Ammon's horn (tissue), 1 donor: ENCODE data around the gene ZNF423.

Source experiments
- DNase-seq: peaks from one replicate; pipeline ENCODE4 v3.0.0-alpha.2; 2016; ENCODE audit warnings: low spot score

The ZNF423 gene

DNA sequence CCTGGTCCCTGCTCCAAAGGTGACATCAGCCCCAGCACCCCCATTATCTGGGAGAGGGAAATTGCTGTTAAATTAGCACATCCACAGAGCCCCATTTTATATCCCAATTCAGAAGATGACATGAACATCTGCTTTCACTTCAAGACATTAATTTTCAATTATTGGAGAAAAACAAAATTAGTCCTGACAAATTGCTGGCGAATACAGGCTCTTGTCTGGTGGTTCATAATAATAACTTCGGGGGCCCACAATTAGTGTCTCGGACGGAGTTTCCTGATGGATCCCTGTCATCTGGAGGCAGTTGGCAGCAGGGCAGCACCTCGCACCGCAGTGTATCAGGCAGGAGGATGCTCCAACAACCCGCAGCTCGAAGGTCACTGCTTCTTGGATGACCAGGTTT lies 7.4 kb downstream of the ZNF423 start:
- no peak for DNase-seq

DNA sequence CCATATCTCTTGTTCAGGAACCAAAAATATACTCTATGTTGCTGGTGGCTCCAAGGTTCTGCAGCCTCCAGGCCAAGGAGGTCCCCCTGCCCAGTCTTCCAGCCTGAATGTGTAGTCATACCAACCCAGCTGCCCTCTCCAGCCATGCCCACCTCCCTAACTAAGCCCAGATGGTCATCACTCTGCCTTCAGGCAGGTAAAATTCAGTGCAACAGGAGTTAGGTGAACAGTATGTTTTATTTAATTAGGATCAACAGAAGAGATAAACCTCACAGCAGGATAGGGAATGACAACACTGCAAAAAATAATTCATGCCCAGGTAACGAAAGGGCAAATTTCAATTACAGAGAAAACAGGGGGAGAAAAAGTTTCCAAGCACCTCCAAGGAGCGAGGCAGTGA lies 9.1 kb downstream of the ZNF423 start:
- no peak for DNase-seq

DNA sequence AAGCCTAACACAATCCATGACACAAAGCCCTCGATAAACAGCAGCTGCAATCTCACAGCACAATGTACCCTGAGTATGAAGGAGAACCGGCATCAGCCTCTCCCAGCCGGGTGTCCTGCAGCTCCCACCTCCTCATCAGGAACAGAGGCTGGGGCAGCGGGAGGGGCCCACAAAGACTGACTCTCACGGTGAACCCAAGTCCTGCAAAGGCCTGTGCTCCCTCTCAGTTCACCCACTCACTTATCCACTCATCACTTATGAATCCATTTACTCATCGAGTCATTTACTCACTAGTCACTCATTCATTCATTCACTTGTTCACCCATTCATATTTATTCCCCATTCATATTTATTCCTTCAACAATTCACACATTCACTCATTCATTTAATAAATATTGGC lies 11.6 kb downstream of the ZNF423 start:
- no peak for DNase-seq

DNA sequence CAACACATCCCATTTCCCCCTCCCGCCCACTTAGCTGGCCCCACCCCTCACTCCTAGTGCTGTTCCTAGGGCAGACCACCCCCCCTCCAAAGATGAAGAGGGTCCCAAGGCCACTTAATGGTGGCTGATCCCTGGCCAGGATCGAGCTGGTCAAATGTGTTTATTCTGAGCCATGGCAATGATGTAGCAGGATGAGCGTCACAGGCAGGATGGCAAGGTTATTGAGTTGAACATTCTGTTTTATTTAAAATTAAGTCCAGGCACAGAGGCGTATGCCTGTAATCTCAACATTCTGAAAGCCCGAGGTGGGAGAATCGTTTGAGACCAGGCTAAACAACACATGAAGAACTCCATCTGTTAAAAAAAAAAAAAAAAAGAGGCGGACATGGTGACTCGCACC lies 12.2 kb downstream of the ZNF423 start:
- no peak for DNase-seq

DNA sequence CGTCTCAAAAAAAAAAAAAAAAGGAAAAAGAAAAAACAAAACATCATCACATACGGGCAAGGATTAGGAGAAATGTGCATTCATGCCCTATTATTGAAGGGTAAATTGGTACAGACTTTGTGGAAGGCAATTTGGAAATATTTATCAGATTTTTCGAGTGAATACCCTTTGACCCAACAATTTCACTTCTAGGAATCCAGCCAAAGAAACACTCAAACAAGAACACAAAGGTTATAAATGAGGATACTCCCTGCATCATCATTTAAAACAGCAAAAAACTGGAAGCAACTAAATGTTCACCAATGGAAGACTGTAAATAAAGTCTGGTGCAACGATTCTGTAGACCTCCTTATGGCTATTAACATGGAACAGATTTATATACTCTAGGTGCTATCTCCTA lies 12.9 kb downstream of the ZNF423 start:
- DNase-seq, result no peak

DNA sequence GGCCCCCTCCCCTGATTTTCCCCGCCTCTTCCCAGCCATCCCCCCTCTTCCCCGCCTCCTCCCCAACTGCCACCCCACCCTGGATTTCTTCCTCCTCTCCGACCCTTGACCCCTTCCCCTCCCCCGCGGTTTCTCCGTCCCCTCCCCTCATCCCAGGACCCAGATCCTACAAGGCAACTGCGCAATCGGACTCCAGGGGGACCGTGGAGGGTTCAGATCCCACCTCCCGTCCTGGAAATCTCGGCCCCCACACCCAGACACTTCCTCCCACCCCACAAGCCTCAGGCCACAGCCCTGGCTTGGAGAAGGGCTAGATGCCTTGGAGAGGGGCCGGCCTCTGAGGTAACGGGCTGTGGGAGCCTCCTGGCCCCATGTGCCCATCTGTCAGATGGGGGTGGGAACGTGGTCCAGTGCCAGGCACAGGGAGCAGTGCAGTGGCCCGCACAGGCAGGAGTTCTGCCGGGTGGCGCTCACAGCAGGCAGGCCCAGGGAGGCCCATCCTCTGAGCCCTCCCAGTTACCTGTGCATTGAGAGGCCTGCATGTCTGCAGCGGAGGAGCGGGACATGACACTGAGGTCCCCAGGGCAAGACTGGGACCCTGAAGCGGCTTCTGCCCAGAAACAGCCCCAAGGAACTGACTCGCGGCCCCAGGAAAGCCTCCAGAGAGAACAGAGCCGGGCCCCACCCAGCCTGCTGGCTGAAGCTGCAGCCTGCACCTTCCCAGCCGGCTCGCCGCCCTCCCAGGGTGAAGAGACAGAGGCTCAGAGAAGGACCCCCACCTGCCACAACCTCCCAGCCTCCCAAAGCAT lies 16.7 kb downstream of the ZNF423 start:
- DNase-seq, result no peak

DNA sequence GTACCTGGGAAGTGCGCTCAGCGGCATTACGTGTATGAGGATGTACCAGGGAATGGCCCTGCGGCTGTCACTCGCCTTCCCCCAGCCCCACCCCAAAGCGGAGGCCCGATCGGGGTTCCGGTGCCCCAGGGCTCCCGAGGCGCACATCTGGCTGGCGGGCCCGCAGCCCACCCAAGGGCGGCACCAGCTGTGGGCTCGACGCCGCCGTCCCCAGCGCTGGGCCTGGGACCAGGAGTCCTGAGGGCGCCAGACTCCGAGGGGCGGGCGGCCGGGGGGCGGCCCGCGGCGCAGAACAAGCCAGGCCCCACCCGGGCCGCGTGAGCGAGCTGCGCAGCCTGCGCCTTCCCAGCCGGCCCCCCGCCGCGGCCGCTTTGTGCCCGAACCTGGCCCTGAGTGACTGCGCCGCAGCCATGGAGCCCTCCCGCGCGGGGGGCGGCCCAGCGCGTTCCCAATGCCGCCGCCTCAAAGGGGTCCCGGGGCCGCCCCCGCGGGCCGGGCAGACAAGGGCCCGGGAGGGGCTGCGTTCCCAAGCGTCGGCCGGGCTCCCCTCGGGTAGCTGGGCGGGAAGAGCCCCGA lies 17.4 kb downstream of the ZNF423 start:
- no peak for DNase-seq

DNA sequence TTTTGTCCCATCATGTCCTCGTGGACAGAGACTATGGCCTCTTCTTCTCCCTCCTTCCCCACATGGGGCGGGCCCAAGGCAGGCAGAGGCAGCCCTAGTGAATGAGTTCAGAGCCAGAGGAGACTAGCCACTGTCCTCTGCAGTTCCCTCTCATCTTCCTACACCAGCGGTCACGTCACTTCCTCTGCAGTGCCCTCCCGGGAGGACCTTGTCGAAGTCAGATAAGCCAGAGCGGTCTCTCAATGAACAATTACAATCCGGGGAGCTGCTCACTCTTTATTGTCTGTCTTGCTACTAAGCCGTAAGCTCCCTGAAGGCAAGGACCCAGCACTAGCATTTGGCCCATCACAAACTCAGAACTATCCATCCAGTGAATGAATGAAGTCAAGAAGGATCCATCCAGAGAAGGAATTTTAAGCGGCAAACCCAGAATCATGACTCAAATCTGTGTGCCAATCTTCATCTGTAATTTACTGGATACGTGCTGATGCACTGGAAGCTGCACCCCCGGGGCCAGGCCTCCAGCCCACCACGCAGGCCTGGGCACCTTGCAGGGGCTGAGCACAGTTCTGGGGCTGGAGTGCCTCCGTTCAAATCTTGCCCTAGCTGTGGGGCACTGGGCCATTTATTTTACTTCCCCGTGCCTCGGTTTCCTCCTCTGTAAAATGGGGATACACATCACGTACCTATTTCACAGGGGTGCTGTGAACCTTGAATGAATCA lies 18.1 kb downstream of the ZNF423 start:
- no peak for DNase-seq

DNA sequence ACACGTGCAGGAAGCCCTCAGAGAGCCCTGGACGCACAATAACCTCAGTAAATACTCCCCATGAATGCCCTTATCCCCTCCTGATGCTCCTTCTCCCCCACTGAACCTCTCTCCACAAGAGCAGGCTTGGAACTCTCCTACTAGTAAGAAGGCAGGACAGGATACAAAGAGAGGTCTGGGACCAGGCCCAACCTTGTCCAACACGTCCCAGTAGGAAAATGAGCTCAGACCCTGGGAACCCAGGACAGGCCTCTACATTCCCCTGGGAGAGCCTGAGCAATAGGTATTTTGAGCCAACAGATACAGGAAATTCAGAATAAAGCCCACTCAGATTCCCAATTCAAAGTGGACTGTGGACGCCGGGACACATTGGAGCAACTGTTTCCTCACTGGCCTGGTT lies 19.2 kb downstream of the ZNF423 start:
- DNase-seq, result no peak

DNA sequence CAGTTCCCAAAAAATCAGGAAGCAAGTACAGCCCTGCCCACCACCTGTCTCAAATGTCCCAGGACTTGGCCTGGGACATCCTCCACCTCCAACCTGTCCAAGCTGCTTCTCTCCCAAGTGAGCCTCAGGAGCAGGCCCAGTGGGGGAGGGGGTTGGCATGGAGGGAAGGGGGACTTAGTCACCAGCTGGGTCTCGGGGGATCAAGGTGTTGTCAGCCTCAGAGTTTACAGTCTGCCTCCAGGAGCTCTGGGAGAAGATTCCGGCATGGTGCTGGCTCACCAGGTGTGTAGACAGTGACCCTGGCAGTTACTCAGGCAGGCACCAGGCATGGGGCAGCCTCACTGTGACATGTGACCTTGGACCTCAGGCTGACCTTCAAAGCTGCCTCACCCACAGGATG lies 19.7 kb downstream of the ZNF423 start:
- no peak for DNase-seq

DNA sequence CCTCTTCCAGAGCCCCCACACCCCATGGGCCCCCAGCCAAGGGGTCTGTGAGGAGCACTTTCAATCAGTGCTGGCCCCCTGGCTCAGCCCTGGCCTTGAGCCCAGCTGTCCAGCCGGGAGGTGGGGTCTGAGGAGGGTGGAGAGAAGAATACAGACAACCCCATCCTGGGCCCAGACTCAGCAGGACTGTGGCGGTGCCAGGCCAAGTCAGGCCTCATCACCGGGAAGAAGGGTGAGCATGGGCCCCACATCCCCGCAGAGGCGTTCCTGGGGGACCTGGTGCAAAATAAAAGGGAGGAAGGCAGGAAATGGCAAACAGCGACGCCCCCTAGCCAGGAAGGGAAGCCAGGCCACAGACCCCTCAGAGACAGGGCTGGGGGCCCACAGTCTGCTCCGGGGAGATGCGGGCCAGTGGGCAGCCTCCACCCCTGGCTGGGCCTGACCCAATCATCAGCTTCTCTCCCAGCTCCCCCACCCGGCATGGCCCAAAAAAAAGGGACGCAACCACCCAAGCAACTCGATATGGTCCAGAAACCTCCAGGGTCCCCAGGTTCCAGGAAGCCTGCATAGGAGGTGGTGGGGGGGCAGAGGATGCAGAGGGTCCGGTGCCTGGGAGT lies 20.6 kb downstream of the ZNF423 start:
- DNase-seq, result no peak

DNA sequence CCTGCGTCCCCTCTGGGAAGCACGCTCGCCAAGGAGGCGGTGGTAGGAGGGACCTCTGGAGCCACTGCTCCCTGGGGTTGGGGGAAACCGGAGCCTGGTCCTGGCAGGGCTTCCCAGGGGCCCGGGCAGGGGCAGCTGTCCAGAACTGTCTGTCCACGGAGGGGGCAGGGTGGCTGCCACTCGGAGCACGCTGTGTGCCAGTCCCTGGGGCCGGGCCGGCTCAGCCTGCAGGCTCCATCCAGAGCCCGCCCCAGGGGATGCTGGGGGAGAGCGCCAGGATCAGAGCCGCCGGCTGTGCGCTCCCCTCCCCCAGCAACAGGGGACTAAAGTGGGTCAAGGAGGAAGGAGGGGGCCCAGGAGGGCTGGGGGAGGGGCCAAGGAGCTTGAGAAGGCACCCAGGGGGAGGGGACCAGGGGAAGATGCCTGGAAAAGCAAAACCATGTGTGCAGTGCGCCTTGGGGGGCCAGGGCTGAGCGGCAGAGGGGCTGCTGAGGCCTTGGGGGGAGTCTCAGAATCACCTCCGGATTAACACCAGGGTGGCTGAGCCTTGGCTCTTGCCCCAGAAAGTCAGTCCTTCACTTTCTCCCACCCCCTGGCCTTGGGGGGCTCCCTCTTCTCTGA lies 21.3 kb downstream of the ZNF423 start:
- peak; percentile 66 for DNase-seq

DNA sequence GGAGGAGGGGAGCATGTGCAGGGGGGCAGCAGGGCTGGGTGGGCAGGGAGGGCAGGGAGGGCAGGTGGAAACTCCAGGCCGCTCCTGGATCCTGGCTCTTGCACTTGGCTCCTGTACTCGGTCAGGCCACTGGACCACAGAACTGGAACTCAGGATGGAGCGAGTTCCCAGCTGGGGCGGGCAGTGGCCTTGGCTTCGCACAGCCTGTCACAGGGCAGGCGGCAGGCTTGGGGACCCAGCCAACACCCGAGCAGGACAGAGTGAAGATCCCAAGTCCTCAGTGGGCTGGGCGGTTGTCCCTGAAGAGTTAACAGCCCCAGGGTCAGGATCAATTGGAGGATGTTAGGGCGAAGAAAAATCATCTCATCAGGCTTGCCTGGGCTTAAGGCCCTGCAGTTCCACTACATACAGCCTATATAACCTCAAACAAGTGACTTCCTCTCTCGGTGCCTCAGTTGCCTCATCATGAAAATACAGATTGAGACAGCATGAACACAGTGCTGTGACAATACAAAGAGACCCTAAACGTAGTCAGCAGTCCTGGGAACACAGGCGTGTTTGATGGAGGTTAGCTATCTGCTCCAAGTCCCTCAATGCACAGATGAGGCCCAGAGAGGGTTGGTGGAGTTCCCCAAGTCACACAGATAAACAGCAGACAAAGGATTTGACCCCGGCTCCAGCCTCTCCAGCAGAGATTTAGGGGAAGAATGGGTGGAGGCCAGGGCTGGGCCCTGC lies 21.9 kb downstream of the ZNF423 start:
- DNase-seq, result peak; percentile 55

DNA sequence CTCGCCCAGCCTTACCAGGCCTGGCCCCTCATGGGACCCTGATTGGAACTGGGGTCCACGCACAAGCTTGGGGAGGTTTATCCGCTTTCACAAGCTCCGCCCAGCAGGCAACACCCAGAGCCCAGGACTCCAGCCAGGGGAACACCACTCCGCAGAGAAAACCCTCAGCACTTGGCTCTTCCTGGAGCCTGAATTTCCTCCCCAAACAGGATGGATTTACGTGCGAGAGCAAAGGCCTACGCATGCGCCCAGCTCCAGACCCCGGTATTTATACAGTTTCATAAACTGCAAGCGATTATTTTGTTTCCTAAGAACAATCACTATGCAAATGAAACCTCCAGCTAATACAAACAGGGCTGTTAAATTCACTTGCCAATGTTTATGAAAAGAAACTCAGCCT lies 22.8 kb downstream of the ZNF423 start:
- no peak for DNase-seq

DNA sequence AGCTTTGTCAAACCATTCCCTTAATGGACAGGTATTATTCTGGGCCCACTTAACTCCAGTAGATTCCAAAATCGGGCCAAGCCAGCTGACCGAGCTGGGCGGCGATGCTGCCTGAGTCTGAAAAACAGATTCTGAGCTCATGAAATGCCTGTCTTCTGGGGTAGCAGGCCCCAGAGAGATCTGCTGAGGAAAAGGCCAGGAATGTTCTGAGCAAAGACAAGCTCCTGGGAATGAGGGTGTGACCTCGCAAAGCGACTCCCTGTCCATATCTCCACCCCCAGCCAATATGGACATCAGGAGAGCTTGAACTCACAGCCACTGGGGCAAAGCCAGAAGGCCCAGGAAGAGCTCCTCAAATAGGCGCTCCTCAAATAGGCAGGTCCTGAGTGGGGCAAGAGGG lies 23.7 kb downstream of the ZNF423 start:
- DNase-seq, result no peak

DNA sequence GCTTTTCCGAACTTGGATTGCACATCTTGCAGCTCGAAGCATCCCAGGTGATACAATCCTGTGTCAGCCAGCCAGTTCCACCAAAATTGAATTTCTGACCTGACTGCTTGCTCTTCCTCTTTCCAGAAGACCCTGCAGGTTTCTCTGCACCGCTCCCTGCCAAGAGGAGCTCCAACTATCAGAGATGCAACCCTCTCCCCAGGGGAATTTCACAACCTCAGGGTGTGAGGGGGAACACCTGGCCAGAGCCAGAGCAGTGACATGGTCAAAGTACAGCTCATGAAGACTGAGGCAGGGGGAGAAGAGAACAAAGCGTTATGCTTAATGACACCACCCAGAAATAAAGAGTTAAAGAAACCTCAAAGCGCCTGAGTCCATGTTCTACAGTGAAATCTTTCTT lies 25.0 kb downstream of the ZNF423 start:
- DNase-seq, result no peak

DNA sequence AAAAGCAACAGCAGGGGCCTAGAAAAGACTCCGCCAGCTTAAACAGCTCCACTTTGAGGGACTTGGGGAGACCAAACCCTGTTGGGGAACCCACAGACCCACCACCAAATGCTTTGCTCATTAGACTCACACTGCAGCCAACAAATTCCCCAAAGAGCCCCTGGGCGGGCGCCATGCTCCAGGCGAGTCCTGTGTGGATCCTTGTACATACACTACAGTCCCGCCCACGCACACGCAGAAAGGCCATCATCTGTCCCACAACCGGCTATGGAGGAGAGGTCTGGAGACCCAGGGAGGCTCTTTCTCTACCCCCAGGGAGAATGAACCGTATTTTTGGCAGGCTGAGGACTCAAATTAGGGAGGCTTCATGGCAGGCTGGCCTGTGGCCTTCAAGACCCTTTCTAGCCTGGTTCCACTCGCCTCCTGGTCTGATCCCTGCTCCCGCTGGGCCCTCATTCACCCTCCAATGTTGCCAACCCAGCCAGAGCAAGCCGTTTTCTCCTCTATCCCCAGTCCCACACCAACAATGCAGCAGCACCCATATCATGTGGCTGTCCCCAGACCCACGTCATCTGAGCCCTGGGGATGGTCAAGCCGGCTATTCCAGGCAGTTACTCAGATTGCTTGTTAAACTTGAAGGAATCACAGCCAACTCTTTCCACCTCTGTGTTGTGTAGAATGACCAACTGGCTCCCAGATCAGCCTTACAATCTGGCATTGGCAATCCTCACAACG lies 27.2 kb downstream of the ZNF423 start:
- DNase-seq, result no peak

DNA sequence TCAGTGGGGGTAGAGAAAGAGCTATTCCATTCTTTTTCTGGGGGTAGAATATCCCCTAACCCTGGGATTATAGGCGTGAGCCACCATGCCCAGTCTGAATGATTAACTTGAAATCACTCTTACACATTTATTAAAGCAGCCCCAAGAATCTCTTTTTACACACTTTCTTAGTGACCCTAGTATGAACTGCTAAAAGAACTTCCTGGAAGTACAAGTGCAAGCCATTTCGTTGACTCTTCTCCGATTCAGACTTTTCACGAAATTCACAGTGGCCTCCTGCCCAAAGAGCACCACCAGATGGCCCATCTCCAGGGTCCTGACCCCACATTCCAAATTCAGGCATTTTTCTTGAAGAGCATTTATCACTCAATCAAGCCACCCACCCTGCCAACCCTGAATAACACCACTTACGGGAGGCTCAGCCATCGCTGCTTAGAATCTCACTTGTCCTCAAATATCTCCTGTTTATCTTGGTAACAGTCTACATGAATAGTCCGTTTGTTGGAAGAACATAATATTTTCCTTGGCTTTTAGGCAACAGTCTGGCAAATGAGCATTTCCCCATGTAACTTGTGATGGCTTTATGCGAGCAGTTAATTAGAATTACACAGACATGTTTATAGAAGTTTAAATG lies 28.0 kb downstream of the ZNF423 start:
- no peak for DNase-seq

DNA sequence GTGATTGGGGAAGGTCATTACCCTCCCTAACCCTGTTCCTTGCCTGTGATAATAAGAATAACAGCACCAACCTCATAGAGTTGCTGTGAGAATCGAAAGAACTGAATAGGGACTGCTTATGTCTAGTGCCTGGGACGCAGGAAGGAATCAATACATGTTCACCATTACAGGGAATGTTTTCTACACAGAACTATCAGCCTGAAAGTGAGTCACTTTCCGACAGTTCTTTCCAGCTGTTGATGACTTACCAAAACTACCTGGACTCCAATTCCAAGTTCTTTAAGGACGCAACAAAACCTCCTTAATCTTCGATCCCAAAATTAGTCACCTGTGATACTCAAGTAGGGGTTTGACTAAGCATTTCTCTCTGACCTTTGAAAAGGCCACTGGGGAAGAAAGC lies 29.4 kb downstream of the ZNF423 start:
- DNase-seq, result no peak

DNA sequence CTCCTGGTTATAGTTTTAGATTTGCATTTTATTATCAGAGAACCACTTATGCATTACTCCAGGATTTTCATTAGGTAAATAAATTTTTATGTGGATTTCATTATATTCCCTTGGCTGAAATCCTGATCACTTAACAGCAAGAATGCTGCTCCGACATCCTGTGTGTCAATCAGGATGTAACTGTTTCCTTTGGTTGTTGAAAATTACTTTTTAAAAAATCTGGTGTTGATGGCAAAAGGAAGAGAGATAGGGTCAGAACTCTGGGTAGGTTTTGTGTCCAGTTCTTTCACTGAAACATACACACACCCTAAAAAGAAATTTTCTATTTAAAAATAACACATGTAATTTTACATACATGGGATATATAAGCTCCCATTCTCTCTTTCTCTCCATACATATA lies 30.9 kb downstream of the ZNF423 start:
- no peak for DNase-seq

DNA sequence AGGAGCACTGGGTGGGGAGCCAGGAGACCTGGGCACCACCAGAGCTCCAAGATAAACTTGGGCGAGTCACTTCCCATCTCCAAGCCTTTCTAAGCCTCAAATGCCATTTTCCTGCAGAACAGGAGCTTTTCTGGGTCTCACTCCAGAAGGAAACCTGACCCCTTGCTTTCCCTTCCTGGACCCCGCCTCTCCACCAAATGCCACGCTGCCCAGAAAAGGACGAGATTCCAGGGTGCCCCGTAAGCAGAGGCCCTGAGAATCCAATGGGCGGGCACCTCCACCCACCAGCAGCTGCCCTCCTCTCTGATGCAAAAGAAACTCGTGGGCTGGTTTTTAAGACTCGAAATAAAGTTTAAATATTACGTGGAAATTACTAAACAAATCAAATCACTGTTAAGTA lies 31.3 kb downstream of the ZNF423 start:
- DNase-seq, result no peak
